Keratinocyte (primary cell): Measurements from ENCODE around the gene EPHB1.

Experiments used
- EZH2 ChIP-seq: IDR thresholded peaks from one replicate; pipeline ENCODE4 v1.6.1; 2012; ENCODE audit warnings: inconsistent platforms, mild to moderate bottlenecking, low read length, moderate library complexity
- TF ChIP-seq, protein P1 (sequence below), 3 experiments: IDR thresholded peaks in 1 of 3; conservative IDR thresholded peaks in 1 of 3; optimal IDR thresholded peaks in 1 of 3; 2 replicates in 2 of 3; 3 replicates in 1 of 3; pipeline versions ENCODE3 to v1.5.1; 2011; ENCODE audit warnings: low read length in 3 of 3, mild to moderate bottlenecking in 3 of 3, moderate library complexity in 2 of 3, control low read depth in 1 of 3, inconsistent platforms in 1 of 3; ENCODE audit not compliant: insufficient read depth in 2 of 3; ENCODE audit errors: extremely low read depth in 1 of 3

DNA sequence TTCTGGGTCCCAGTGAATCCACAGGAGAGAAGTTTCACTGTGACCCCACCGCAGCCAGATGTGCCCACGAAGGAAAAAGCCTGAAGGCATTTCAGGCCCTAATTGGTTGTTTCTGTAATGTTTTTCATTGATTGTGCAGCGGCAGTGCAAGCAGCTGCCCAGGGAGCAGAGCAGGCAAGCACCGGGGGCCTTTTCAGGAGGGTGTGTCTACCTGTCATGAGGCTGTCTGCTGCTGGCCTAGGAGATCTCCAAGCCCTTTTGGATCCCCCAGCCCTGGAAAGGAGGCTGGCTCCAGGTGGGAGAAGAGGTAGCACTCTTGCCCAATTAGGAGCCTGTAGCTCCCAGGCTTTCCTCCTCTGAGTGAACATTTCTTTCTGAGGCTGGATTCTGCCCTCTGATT lies 108.8 kb downstream of the EPHB1 start:
- TF ChIP-seq, protein P1, sequence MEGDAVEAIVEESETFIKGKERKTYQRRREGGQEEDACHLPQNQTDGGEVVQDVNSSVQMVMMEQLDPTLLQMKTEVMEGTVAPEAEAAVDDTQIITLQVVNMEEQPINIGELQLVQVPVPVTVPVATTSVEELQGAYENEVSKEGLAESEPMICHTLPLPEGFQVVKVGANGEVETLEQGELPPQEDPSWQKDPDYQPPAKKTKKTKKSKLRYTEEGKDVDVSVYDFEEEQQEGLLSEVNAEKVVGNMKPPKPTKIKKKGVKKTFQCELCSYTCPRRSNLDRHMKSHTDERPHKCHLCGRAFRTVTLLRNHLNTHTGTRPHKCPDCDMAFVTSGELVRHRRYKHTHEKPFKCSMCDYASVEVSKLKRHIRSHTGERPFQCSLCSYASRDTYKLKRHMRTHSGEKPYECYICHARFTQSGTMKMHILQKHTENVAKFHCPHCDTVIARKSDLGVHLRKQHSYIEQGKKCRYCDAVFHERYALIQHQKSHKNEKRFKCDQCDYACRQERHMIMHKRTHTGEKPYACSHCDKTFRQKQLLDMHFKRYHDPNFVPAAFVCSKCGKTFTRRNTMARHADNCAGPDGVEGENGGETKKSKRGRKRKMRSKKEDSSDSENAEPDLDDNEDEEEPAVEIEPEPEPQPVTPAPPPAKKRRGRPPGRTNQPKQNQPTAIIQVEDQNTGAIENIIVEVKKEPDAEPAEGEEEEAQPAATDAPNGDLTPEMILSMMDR (optimal IDR thresholded peaks at IDR 0.05 in 1 of 3, IDR thresholded peaks at IDR 0.05 in 1 of 3, conservative IDR thresholded peaks at IDR 0.05 in 1 of 3; ENCODE audit: extremely low read depth in 1 of 3, insufficient read depth in 2 of 3, low read length in 3 of 3) = no peak
- TF ChIP-seq EZH2 = no peak
